IMR-90 (cell line): Measurements from ENCODE around the gene ZNF236. TPM values are rescaled to one million over a fixed set of nuclear protein-coding genes. Genes with fewer than 3 reads are reported as not detected.

ENCODE experiments used
- ATAC-seq: fragments of 200-7000 bp; cut with Tn5 transposase; 2 replicates; pipeline ENCODE4 v1.9.1; 2020; ENCODE audit warnings: low read depth, mild to moderate bottlenecking, moderate library complexity
- BruUV-seq: library from RNA; stranded (reverse); fragments of 400-500 nt; replicated peaks from 2 replicates; lab custom pipeline; 2021; lab: Mats Ljungman, UMichigan
- CTCF ChIA-PET: fragments of 300-600 bp; formaldehyde crosslinking; extraction: SDS; loops from one replicate; lab custom pipeline; 2021; ENCODE audit warnings: antibody characterized with exemption; lab: Yijun Ruan, JAX
- POLR2A ChIA-PET: fragments of 300-600 bp; sonication (Branson Sonifier 250); formaldehyde crosslinking; loops from one replicate; lab custom pipeline; 2022; ENCODE audit warnings: antibody characterized with exemption; ENCODE audit not compliant: unreplicated experiment; lab: Charles Lee
- DNase-seq: peaks from one replicate; pipeline ENCODE4 v3.0.0; 2013
- H2AFZ ChIP-seq: replicated peaks from 2 replicates; pipeline ENCODE3; 2013; ENCODE audit warnings: low read length, mild to moderate bottlenecking; ENCODE audit not compliant: poor library complexity
- H2AK5ac ChIP-seq: 2 replicates; pipeline ENCODE4 v1.6.1; 2013; ENCODE audit warnings: low read depth, low read length, inconsistent platforms
- H2AK9ac ChIP-seq: replicated peaks from 2 replicates; pipeline ENCODE3; 2013; ENCODE audit warnings: mild to moderate bottlenecking, low read depth, low read length, moderate library complexity; ENCODE audit not compliant: poor library complexity
- H2BK120ac ChIP-seq: 2 replicates; pipeline ENCODE4 v1.6.1; 2013; ENCODE audit warnings: low read depth, low read length, inconsistent platforms
- H2BK15ac ChIP-seq: 3 replicates; pipeline ENCODE4 v1.6.1; 2013; ENCODE audit warnings: low read depth, low read length, inconsistent platforms
- H2BK20ac ChIP-seq: 2 replicates; pipeline ENCODE4 v1.6.1; 2013; ENCODE audit warnings: low read depth, mild to moderate bottlenecking, inconsistent platforms, low read length, moderate library complexity
- H2BK5ac ChIP-seq: 2 replicates; pipeline ENCODE4 v1.6.1; 2013; ENCODE audit warnings: mild to moderate bottlenecking, low read depth, low read length, inconsistent platforms; ENCODE audit not compliant: poor library complexity, severe bottlenecking
- H3K14ac ChIP-seq: replicated peaks from 2 replicates; pipeline ENCODE4 v1.6.1; 2013; ENCODE audit warnings: low read depth, low read length, inconsistent platforms
- H3K18ac ChIP-seq: 2 replicates; pipeline ENCODE4 v1.6.1; 2013; ENCODE audit warnings: low read depth, low read length, control low read depth
- H3K23ac ChIP-seq: 2 replicates; pipeline ENCODE4 v1.6.1; 2013; ENCODE audit warnings: low read depth, low read length, inconsistent platforms
- H3K27ac ChIP-seq: 2 replicates; pipeline ENCODE4 v1.5.1; 2013; ENCODE audit warnings: mild to moderate bottlenecking, control low read depth, low read length; ENCODE audit not compliant: insufficient read depth
- H3K27me3 ChIP-seq: 2 replicates; pipeline ENCODE4 v1.6.1; 2013; ENCODE audit warnings: low read length; ENCODE audit not compliant: control insufficient read depth, insufficient read depth
- H3K36me3 ChIP-seq: 2 replicates; pipeline ENCODE4 v1.6.1; 2013; ENCODE audit warnings: low read length, mixed read lengths; ENCODE audit not compliant: control insufficient read depth, insufficient read depth
- H3K4ac ChIP-seq: 2 replicates; pipeline ENCODE4 v1.6.1; 2013; ENCODE audit warnings: low read depth, low read length, inconsistent platforms
- H3K4me1 ChIP-seq: 2 replicates; pipeline ENCODE4 v1.6.1; 2013; ENCODE audit warnings: low read length, mixed read lengths; ENCODE audit not compliant: control insufficient read depth, insufficient read depth
- H3K4me2 ChIP-seq: 2 replicates; pipeline ENCODE4 v1.6.1; 2013; ENCODE audit warnings: low read depth, mild to moderate bottlenecking, control low read depth, low read length, moderate library complexity
- H3K4me3 ChIP-seq: 2 replicates; pipeline ENCODE4 v1.5.1; 2013; ENCODE audit warnings: low read depth, mild to moderate bottlenecking, control low read depth, low read length, moderate library complexity; ENCODE audit not compliant: insufficient read depth
- H3K56ac ChIP-seq: 2 replicates; pipeline ENCODE4 v1.6.1; 2013; ENCODE audit warnings: low read length, inconsistent platforms; ENCODE audit not compliant: insufficient read depth; ENCODE audit errors: extremely low read depth
- H3K79me1 ChIP-seq, 2 experiments: 2 replicates each; pipeline ENCODE4 v1.6.1; 2013; ENCODE audit warnings: low read length in 2 of 2, inconsistent platforms in 1 of 2, low read depth in 1 of 2
- H3K9ac ChIP-seq: 2 replicates; pipeline ENCODE4 v1.6.1; 2013; ENCODE audit warnings: low read depth, low read length, control low read depth
- H3K9me1 ChIP-seq: 2 replicates; pipeline ENCODE4 v1.6.1; 2013; ENCODE audit warnings: low read length, inconsistent platforms; ENCODE audit not compliant: insufficient read depth
- H3K9me3 ChIP-seq: 2 replicates; pipeline ENCODE4 v1.6.1; 2013; ENCODE audit warnings: low read length; ENCODE audit not compliant: control insufficient read depth, insufficient read depth
- H4K20me1 ChIP-seq: 2 replicates; pipeline ENCODE4 v1.6.1; 2013; ENCODE audit warnings: low read length, inconsistent platforms; ENCODE audit not compliant: insufficient read depth
- H4K5ac ChIP-seq: 2 replicates; pipeline ENCODE4 v1.6.1; 2013; ENCODE audit warnings: mild to moderate bottlenecking, low read depth, low read length, control low read depth
- H4K8ac ChIP-seq, 2 experiments: 2 replicates each; pipeline ENCODE4 v1.6.1; 2013; ENCODE audit warnings: low read depth in 2 of 2, low read length in 2 of 2, control low read depth in 1 of 2, inconsistent platforms in 1 of 2
- H4K91ac ChIP-seq: 2 replicates; pipeline ENCODE4 v1.6.1; 2013; ENCODE audit warnings: low read depth, low read length, inconsistent platforms; ENCODE audit not compliant: insufficient read depth
- BHLHE40 ChIP-seq: fragments of 150-350 bp; IDR thresholded peaks from 2 replicates; pipeline ENCODE4 v1.6.1; 2016; ENCODE audit warnings: mild to moderate bottlenecking, low read depth, low read length
- CEBPB ChIP-seq: IDR thresholded peaks from 2 replicates; pipeline ENCODE4 v1.6.1; 2012; ENCODE audit warnings: low read depth, low read length, improper control_type of control experiment
- MXI1 ChIP-seq: IDR thresholded peaks from 2 replicates; pipeline ENCODE4 v1.6.1; 2012; ENCODE audit warnings: low read depth, mild to moderate bottlenecking, low read length, moderate library complexity, borderline replicate concordance
- NFE2L2 ChIP-seq: fragments of 150-350 bp; IDR thresholded peaks from 2 replicates; pipeline ENCODE4 v1.6.1; 2016; ENCODE audit warnings: low read depth, mild to moderate bottlenecking, low read length
- WGBS, 2 experiments: methylation state at CpG; one replicate each; pipeline versions ENCODE4 v1.1.5 to v1.1.7; 2013; ENCODE audit warnings: missing lambda C conversion rate in 2 of 2; ENCODE audit not compliant: insufficient read length in 1 of 2; ENCODE audit errors: extremely low coverage in 2 of 2; 5-methylcytosine and 5-hydroxymethylcytosine counted together
- dilution Hi-C: fragments of 300-500 bp; cut with HindIII; formaldehyde crosslinking; loops from one replicate; pipeline ENCODE4 v1.14.3; 2018; ENCODE audit warnings: low sequenced_read_pairs; ENCODE audit not compliant: unreplicated experiment
- in situ Hi-C: fragments of 300-500 bp; cut with MboI; formaldehyde crosslinking; loops from 3 replicates; pipeline ENCODE4 v1.14.3; 2019; ENCODE audit warnings: low sequenced_read_pairs, inconsistent platforms, mixed read lengths
- intact Hi-C: fragments of 100-400 bp; cut with micrococcal nuclease; formaldehyde crosslinking; loops from 2 replicates; pipeline ENCODE4 v1.10.0; 2022
- polyA plus RNA-seq, 3 experiments: library from polyadenylated mRNA; depleted of rRNA; stranded (reverse); fragments of >200 nt; gene quantifications; 2 replicates each; pipeline ENCODE4 v1.2.3, GENCODE V29; 2012; ENCODE audit warnings: low replicate concordance in 1 of 3
- total RNA-seq: library from RNA; depleted of rRNA; stranded (reverse); fragments of >200 nt; gene quantifications from 2 replicates; pipeline ENCODE4 v1.2.3, GENCODE V29; 2012

ZNF236 gene
- total and polyA plus RNA-seq, 2 of the 4 experiments (the other 2 are of a cell fraction), result 3.6 to 9.7 TPM

DNA sequence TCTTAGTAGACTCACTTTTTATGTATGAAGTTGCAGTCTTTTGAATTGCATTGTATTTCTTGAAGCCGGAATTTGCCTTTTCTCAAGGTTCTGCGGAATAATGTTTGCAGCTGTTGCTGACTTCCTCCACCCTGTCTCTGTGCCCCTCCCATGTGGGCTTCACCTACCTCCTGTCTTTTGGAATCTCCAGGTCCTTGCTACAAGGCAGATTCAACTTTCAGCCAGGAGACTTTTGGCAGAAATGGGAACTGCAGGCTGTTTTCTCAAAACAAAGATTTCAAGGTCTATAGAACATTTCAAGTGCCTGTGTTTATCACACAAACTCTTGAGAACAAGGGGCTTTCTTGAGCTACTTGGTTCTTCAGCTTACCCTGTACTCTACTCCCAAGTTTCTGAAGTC is 25.6 kb downstream of the ZNF236 start:
- in situ Hi-C loops, result no loop called here
- ChIA-PET POLR2A (interaction anchor here (0.6 kb wide), 1 partner anchor 15 kb away, joined by 7 read pairs; no protein-coding TSS in a partner anchor), CTCF (interaction anchor here (0.6 to 1.0 kb wide), 3 partner anchors 17 to 207 kb away, joined by 3 read pairs; no protein-coding TSS in a partner anchor)
- 100% methylated on average over 1 of the region's 2 CpGs; no CpG with 5 or more reads in 1 of the 2 experiments for WGBS, 2 experiments
- H3K18ac ChIP-seq, result no peak overlapping the region
- intact Hi-C loops, result no loop called here
- H3K4me2 ChIP-seq, result no peak overlapping the region
- dilution Hi-C loops, result no loop called here
- H4K5ac ChIP-seq, result no peak overlapping the region
- no peak overlapping the region for H3K56ac ChIP-seq
- H2BK5ac ChIP-seq, result no peak overlapping the region
- H2AK5ac ChIP-seq, result no peak overlapping the region
- TF ChIP-seq MXI1, result no peak
- no peak for TF ChIP-seq BHLHE40
- TF ChIP-seq NFE2L2, result no peak
- TF ChIP-seq CEBPB, result no peak
- H3K4me1 ChIP-seq, result peaks cover 7% of the 10 kb centered on the region
- peaks cover 2% of the 10 kb centered on the region for H3K36me3 ChIP-seq
- H4K20me1 ChIP-seq, result peaks cover 15% of the 10 kb centered on the region
- H3K9ac ChIP-seq, result no peak overlapping the region
- no peak overlapping the region for H2AFZ ChIP-seq
- no peaks in the 10 kb centered on the region for H3K27me3 ChIP-seq
- H3K4me3 ChIP-seq, result no peak overlapping the region
- BruUV-seq, result no TSS peak
- H4K8ac ChIP-seq, result no peak overlapping the region
- no peak overlapping the region for H3K14ac ChIP-seq
- no peak overlapping the region for H2BK15ac ChIP-seq
- H3K27ac ChIP-seq, result no peak overlapping the region
- DNase-seq (no peak), ATAC-seq (no peak)
- peaks cover 6% of the 10 kb centered on the region; the same call in 1 of the 2 replicates for H3K9me1 ChIP-seq
- no peak overlapping the region for H2BK120ac ChIP-seq
- no peak overlapping the region for H2AK9ac ChIP-seq
- H3K79me1 ChIP-seq, result peaks cover 21 to 52% of the 10 kb centered on the region in 2 experiments
- no peak overlapping the region for H4K91ac ChIP-seq
- no peak overlapping the region for H3K4ac ChIP-seq
- H3K9me3 ChIP-seq, result no peaks in the 10 kb centered on the region
- H2BK20ac ChIP-seq, result no peak overlapping the region
- no peak overlapping the region for H3K23ac ChIP-seq
